GM23338 (cell line): Measurements from ENCODE around the gene PARD3.
"Not testable (repeated sequence)": the region's sequence is repeated elsewhere in the genome, so short reads cannot be mapped to it uniquely, and the experiment has no call there.

Experiments used
- CREB1 ChIP-seq: fragments of 250-450 bp; sonication (Bioruptor Pico); IDR thresholded peaks from 2 replicates; pipeline ENCODE4 v1.5.0; 2020; ENCODE audit warnings: low read depth, mild to moderate bottlenecking, moderate library complexity
- EZH2phosphoT487 ChIP-seq: fragments of 200-600 bp; sonication (generic); IDR thresholded peaks from one replicate; pipeline ENCODE4 v1.8.1; 2018; ENCODE audit warnings: antibody characterized with exemption; ENCODE audit not compliant: unreplicated experiment
- TF ChIP-seq, protein P1 (sequence below), 2 experiments: fragments of 200-600 bp in 1 of 2; sonication (generic) in 1 of 2; conservative IDR thresholded peaks; 2 replicates each; pipeline versions ENCODE4 v1.5.1 to v1.6.1; 2016 to 2017; ENCODE audit warnings: antibody characterized with exemption in 2 of 2, low read depth in 2 of 2, mild to moderate bottlenecking in 2 of 2, moderate library complexity in 1 of 2
- TF ChIP-seq, protein P2 (sequence below): IDR thresholded peaks from 2 replicates; pipeline ENCODE4 v1.6.1; 2016; ENCODE audit warnings: antibody characterized with exemption

DNA sequence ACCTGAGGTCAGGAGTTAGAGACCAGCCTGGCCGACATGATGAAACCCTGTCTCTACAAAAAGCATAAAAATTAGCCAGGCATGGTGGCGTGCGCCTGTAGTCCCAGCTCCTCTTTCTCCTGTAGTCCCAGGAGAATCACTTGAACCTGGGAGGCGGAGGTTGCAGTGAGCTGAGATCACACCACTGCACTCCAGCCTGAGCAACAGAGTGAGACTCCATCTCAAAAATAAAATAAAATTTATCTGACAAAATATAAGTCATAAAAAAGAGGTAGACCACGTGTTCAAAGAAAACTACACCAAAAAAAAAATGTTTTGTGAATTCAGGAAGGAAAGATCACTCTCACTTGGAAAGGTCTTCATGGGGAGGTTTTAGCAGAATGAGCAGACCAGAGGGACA lies 114.3 kb downstream of the PARD3 start:
- TF ChIP-seq, protein P1, sequence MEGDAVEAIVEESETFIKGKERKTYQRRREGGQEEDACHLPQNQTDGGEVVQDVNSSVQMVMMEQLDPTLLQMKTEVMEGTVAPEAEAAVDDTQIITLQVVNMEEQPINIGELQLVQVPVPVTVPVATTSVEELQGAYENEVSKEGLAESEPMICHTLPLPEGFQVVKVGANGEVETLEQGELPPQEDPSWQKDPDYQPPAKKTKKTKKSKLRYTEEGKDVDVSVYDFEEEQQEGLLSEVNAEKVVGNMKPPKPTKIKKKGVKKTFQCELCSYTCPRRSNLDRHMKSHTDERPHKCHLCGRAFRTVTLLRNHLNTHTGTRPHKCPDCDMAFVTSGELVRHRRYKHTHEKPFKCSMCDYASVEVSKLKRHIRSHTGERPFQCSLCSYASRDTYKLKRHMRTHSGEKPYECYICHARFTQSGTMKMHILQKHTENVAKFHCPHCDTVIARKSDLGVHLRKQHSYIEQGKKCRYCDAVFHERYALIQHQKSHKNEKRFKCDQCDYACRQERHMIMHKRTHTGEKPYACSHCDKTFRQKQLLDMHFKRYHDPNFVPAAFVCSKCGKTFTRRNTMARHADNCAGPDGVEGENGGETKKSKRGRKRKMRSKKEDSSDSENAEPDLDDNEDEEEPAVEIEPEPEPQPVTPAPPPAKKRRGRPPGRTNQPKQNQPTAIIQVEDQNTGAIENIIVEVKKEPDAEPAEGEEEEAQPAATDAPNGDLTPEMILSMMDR (conservative IDR thresholded peaks at IDR 0.05; ENCODE audit: low read depth in 2 of 2) = not testable (repeated sequence)
- TF ChIP-seq CREB1 (CRISPR knock-in tag); EZH2phosphoT487: not testable (repeated sequence)
- TF ChIP-seq, protein P2, sequence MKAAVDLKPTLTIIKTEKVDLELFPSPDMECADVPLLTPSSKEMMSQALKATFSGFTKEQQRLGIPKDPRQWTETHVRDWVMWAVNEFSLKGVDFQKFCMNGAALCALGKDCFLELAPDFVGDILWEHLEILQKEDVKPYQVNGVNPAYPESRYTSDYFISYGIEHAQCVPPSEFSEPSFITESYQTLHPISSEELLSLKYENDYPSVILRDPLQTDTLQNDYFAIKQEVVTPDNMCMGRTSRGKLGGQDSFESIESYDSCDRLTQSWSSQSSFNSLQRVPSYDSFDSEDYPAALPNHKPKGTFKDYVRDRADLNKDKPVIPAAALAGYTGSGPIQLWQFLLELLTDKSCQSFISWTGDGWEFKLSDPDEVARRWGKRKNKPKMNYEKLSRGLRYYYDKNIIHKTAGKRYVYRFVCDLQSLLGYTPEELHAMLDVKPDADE = not testable (repeated sequence)
